GM19395 (cell line): ENCODE results near the gene STRIP2.
"Not testable (repeated sequence)": the region's sequence is repeated elsewhere in the genome, so short reads cannot be mapped to it uniquely, and the experiment has no call there.

Experiments used
- ATAC-seq: cut with Tn5 transposase; IDR thresholded peaks from one replicate; pipeline ENCODE4 v1.9.1; 2021; ENCODE audit warnings: mild to moderate bottlenecking, moderate library complexity; ENCODE audit not compliant: unreplicated experiment

STRIP2 gene

GRCh38 chr7:129523924-129524323 is 89.7 kb downstream of the STRIP2 start:
- ATAC-seq: no peak

GRCh38 chr7:129524405-129524804 is 90.2 kb downstream of the STRIP2 start:
- ATAC-seq: not testable (repeated sequence)

GRCh38 chr7:129525225-129525862 is 91.1 kb downstream of the STRIP2 start:
- ATAC-seq: no peak

- ATAC-seq: no peak
Observed at GRCh38 chr7:129529643-129530042, 95.4 kb downstream of the STRIP2 start.

- no peak for ATAC-seq
Observed at GRCh38 chr7:129530795-129531391, 96.7 kb downstream of the STRIP2 start.

- no peak for ATAC-seq
Observed at GRCh38 chr7:129531721-129532120, 97.5 kb downstream of the STRIP2 start.

- ATAC-seq: no peak
Observed at GRCh38 chr7:129532375-129532774, 98.1 kb downstream of the STRIP2 start.

GRCh38 chr7:129534558-129535274 is 100.5 kb downstream of the STRIP2 start:
- ATAC-seq: not testable (repeated sequence)

- no peak for ATAC-seq
Observed at GRCh38 chr7:129535896-129536295, 101.7 kb downstream of the STRIP2 start.

GRCh38 chr7:129536323-129536722 is 102.1 kb downstream of the STRIP2 start:
- no peak for ATAC-seq
